GM21723 (cell line): ENCODE data around the gene C2CD4D.

Source experiments
- ATAC-seq: cut with Tn5 transposase; IDR thresholded peaks from one replicate; pipeline ENCODE4 v1.9.1; 2021; ENCODE audit warnings: mild to moderate bottlenecking, moderate library complexity; ENCODE audit not compliant: unreplicated experiment

The C2CD4D gene

DNA sequence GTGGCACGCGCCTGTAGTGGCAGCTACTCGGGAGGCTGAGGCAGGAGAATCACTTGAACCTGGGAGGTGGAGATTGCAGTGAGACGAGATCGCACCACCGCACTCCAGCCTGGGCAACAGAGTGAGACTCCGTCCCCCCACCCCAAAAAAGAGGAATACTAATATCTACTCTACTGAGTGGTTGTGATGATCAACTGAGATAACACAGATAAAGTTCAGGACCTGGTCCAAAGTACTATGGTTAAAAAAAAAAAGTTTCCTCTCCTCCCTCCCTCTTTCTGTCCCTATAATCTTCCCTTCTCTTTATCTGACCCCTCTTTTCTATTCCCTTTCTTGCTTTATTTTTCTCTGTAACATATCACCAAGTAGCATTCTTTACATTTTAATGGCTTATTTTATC lies 4.0 kb downstream of the C2CD4D start:
- no peak for ATAC-seq

DNA sequence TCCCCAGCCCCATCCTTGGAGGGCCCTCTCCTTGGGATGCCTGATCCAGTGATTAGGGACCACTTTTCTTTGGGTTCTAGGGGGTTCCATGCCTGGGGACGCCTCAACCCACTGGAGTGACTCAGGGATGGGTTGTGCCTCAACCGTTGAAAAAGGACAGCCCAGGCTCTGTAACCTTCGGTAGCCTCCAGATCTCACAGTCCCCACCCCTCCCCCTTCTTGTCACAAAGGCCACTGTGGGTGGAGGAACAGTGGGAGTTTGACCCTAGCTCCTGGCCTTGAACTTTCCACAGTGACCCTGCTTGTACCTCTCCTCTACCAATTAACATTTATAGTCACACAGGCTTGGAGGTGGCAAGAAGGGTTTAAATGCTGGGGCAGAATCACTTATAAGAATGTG lies 5.4 kb downstream of the C2CD4D start:
- no peak for ATAC-seq

DNA sequence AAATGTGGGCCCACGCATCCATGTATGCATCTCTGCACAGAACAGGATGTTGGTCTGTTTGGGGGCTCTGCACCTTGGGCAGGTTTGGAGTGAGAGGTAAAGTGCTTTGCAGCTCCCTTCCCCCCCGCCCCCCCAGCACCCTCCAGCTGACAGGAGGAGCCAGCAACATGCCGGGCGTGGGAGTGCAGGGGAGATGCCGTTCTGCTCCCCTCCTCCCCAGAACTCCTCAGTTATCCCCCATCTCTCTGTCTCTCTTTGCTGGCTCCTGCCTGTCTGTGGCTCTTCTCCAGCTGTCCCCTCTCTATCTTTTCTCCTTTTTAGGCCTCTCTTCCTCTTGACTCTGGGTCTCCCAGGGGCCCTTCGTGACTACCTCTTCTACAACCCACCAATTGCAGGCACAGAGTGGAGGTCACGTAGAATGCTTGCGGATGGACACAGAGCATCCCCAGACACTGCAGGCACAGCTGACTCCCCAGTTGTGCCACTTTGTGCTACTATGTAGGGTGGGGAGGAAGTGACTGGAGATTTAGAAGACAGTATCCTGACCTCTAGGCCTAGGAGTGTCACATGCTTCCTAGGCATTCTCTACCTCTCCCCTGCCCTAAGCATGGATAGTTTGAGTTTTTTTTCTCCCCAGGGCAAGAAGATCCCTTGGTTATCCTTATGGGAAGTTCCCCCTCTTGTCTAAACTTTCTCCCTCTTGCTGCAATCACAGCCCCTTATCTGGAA lies 6.3 kb downstream of the C2CD4D start:
- ATAC-seq = no peak

DNA sequence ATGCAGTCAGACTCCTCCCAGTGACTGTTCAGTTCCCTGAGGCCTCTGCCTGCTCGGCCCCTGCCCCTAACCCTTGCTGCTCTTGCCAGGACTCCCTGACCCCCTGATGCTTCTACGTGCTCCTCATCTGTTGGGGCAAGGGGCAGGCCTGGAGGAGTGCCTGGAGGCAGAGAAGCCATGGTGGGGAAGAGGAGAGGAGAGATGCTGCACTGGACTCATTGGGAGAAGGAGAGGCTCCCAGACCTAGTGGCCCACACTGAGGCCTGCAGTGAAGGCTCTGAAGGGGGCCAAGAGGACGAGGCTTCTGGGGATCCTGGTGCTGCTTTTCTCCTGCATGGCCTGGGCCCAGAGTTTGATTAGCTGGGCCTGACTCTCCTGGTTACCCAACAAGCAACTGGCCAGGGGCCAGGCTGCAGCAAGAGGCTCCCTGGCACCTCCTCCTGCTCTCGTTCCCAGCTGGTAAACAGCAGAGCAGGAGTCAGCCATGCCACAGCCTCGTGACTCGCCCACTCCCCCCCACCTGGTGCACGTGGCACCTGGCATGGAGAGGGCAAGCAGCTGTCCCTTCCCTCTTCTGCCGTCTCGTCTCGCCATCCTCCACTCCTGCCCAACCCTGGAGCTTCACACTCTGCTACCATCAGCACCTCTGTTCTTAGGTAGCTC lies 7.2 kb downstream of the C2CD4D start:
- ATAC-seq = no peak

DNA sequence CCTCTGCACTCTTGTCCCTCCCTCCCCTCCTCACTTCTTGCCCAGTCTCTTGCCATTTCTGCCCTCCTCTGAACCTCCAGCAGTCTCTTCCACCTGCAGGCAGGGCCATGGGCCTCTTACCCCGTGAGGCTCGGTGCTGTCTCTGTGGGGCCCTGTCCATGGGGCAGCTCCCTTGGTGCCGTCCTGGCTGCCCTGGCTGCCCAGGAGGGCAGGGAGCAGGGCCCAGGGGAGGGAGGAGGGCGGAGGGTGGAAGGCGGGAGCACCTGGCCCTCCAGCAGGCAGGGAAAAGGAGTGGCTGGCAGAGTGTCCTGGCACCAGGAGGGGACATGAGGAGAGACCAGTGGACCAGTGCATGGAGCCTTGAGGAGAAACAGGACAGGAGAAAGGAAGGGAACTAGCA lies 8.0 kb downstream of the C2CD4D start, which contains the start of gene RORC:
Gene RORC, minus strand, starts transcription at position 198 of the 400 bp plus-strand sequence. Its CDS starts 38 bp downstream, at position 160.
- ATAC-seq = no peak

DNA sequence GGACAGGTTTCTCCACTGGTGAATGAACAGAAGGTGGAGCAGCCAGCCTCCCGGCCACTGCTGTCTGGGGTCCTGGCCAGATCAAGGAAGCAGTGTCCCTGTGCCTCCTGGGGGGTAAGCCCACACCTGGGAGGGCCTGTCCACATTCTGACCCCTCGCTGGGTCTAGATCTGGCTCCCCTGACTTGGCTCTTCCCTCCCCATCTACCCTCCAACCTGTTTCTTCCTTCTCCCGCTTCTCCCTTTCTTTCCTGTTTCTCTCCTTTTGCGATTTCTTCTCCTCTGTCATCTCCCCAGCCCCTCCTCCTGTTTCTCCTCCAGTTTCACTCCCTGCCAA lies 8.4 kb downstream of the C2CD4D start:
- no peak for ATAC-seq

DNA sequence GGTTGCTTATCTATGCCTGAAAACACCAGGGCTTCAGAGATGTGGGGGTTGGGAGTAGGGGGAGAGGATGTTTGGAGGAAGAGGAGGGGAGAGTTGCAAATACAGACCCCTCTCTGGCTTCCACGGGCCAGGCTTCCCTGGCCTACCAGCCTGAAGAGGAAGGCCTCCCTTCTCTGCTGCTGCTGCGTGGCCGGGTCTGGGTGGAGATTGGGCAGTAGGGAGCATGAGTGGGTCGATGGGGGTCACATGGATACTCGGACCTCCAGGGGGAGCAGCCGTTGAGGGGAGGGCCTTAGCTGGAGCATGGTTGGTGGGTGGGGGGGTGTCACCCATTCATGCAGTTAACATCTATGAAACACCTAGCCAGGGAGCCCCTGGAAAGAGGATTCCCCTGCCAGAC lies 9.6 kb downstream of the C2CD4D start:
- ATAC-seq = no peak

DNA sequence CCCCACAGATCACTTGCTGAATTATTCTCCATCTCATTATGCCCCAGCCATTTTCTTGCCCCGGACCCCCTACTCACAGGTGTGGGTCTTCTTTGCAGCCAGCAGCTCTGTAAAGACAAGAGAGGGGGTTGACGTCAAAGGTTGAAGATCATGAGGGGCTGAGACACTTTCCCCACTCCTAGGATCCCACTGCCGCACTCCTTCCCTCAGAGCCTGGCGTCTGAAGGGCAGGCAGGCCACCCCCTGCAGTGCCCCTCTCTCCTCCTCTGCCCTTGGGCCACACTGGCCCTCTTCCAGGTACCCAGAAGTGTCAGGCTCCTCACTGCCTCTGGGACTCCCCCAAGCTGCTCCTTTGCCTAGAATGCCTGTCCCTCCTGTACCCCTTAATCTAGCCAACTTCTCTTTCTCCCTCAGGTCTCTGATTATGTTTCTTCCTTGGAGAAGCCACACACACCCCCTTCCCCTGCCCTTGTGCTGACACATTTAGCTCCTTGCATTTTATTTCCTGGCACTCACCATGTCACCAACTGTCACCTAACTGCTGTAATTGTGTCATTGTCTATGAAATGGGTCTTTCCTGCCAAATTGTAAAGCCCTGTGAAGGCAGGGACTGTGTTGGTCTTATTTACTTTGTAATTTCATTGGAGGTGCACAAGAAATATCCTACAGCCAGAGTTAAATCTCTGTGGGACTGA lies 10.1 kb downstream of the C2CD4D start:
- ATAC-seq = no peak

DNA sequence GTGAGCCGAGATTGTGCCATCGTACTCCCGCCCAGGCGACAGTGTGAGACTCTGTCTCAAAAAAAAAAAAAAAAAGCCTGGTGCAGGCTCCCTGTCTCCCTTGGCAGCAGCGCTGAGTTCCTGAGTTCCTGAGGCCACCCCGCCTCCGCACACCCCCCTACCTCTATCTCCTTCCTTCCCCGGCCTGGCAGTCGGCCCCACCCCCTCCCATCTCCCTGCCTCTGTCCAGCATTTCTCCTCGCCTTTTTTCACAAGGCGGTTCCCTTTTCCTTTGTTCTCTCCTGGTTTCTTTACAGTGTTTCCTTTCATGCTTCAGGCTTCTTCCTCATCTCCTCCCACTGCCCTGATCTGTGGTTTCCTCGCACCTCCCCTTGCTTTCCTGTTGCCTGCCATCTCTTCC lies 10.7 kb downstream of the C2CD4D start:
- ATAC-seq = no peak

DNA sequence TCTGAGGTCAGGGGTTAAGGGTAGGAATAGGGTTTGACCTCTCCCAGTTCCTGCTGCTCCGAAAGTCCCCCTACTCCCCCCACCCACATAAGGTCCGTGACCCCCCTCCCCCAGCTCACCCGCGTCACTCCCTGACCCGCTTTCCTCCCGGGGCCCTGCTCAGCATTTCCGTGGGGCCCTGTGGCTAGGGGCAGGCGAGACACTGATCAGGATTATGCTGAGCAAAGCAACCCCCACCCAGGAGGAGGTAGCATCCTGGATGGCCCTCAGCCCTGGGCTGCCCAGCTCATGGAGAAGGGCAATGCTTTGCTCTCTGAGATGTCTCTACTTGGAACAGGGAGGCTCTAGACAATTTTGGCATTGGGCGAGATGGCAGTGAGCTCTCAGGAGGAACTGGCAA lies 11.8 kb downstream of the C2CD4D start:
- ATAC-seq = no peak

DNA sequence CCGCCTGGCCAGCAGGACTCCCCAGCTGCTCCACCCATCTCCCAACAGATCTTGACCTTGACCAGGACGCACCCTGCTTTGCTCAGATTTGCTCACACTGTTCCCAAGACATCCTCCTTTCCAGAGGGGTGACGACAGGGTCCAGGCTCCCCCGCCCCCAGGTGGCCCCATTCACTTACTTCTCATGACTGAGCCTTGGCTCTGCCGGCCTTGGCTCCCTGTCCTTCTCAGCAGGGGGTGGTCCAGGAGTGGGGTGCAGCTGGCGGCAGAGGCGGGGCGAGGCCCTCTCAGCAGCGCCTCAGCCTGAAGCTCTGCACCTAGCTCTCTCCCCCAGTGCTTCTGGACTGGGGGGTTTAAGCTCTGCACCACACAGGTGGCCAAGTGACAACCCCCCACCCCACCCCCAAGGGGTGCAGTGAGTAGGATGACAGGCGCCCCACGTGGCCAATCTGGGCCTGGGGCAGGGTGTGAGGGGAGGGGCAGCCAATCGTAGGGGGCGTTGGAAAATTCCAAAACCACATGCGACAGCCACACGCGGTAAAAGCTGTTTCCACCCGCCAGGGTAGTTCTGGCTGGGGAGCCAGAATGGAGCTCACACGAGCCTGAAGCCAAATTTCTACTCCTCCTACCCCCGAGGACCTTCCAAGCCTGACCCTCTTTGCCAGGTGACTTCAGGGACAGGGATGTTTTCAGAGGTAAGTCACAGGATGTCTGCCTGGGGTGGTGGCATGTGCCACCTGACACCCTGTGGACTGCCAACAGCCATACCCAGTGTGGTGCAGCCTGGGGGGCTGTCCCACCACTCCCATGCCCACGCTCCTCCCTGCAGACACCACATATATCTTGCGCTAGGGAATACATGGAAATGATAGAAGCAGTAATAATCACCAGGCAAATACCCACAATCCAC lies 13.6 kb downstream of the C2CD4D start:
- ATAC-seq = no peak

DNA sequence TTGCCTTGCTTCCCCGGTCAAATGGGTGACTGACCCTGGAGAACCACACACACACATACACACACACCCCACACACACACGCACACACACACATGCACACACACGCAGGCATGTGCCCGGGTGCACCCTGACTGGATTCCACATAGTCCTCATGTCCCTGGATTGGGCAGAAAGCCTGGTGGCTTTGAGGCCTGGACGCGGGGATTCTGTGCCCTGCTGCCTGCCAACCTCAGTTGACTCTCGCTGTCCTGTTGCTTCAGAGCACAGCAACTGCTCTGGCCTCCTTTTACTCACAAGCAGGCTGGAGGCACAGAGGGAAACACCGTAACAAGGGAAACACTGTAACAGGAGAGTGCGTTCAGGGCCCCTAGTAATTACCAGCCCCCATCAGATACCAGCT lies 14.4 kb downstream of the C2CD4D start:
- no peak for ATAC-seq

DNA sequence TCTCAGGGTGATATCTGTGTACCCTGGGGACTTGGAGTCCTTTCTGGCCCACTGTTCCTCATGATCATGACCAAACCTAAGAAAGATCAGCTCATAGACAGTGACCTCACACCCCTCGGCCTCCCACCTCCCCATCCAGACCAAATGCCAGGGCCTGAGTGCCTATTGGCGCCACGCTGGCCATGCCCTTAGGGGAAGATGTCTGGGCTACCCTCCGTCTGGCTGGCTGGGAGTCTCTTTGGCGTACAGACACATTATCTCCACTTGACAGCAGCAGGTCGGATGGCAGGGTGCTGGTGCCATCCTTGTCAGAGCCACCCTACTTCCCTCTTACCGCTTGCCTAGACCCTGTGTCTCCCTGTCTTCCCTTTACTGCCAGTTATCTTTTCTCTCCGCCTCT lies 16.4 kb downstream of the C2CD4D start:
- no peak for ATAC-seq

DNA sequence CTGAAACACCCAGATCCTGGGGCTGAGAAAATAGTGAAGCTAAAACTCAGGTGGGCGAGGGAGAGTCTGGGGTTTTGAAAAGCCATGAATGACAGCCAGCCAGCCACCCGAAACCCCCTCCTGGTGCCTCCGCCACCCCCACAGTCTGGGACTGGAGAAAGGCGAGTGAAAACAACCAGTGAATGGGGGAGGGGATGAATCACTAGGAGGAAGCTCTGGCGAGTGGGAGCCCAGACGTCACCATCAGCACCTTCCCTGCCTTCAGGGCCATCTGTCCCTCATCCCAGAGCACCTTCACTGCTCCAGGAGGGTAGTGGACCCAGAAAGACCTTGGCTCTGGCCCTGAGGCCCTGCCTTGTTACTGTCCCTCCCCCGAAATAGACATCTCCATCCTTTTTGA lies 17.2 kb downstream of the C2CD4D start:
- ATAC-seq = no peak

DNA sequence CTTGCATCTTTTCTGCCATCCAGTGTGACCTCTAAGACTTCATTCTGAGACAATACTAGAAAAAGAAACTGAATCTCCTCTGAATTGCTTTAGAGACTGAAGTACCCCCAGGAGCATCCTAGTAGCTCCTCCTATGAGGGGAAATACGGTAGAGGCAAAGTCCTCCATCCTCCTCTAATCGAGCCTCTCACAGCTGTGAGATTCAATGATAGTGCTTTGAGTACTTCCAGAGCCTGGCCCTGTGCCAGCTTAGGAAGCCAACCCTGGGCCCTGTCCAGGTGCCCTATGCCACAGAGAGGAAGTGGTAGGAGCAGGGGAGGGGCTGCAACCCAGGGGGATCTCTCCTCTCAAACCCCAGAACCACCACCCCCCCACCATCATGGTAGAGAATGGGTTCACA lies 18.7 kb downstream of the C2CD4D start:
- no peak for ATAC-seq

DNA sequence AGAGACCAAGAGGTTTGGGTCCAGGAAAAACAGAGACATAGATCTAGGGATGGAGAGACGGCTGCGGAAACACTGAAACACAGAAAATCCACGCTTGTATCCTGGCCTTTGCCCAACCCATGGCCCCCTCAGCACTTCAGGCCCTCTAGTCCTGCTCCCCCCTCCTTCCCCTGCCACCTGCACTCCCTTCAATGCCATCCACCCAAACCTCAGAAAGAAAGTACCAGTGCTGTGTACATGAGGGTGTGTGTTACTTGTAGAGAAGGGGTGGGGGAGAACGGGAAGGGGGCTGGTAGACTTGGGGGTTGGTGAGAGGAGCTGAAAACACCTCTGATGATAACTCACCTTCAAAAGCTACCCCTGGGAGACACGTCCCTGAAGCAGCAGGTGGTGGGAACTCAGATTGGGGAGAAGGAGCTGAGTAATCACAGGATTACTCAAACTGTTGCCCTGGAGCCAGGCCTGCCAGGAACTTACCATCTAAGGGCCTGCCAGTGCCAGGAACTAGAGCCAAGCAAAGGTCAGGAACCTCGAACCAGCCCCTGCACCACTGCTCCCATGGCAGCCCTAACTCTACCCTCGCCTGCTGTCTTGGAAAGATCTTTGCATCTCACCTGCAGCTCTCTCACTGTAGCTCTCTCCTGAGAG lies 19.5 kb downstream of the C2CD4D start:
- no peak for ATAC-seq

DNA sequence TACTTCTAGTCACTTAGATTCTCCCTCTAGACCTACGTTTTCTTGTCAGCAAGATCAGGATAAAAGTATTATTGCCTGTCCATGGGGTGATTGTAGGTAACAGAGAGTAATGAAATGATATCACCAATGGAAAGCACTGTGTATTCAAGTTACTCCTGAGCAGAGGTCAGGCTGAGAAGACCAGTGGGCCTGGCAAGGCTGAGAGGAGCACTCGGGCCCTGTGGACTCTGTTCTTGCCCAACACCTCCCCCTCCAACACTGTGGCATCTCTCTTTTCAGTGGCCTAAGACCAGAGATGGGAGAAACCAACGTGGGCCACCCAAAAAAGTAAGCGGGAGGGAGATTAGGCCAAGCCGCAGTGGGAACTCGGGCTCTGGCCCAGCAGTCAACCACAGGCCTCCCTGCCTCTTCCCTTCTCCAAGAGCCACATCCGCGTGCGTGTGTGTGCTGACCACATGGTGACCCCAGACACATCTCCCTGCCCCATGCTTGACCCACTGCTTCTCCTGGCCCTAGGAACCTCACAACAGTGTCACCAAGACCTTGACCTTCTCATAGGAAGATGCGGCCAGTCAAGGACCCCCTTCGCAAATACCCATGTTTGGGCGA lies 20.3 kb downstream of the C2CD4D start:
- no peak for ATAC-seq

DNA sequence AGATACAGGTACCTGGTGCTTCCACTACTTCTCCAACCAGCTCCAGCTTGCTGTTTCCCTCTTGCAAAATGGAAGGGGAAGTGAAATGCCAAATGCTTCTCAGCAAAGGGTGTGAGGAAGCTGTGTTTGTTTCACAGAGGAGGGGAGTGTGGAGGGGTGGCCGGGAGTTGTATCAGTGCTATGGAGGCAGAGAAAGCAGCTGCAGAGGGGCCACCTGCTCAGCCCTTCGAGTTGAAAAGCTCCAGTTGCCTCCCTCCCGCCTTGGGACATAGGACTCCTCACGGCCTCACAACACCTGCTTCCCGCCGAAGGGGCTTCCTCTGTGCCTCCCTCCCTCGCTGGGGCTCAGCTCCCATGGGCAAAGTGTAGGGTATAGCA lies 22.3 kb downstream of the C2CD4D start:
- no peak for ATAC-seq

DNA sequence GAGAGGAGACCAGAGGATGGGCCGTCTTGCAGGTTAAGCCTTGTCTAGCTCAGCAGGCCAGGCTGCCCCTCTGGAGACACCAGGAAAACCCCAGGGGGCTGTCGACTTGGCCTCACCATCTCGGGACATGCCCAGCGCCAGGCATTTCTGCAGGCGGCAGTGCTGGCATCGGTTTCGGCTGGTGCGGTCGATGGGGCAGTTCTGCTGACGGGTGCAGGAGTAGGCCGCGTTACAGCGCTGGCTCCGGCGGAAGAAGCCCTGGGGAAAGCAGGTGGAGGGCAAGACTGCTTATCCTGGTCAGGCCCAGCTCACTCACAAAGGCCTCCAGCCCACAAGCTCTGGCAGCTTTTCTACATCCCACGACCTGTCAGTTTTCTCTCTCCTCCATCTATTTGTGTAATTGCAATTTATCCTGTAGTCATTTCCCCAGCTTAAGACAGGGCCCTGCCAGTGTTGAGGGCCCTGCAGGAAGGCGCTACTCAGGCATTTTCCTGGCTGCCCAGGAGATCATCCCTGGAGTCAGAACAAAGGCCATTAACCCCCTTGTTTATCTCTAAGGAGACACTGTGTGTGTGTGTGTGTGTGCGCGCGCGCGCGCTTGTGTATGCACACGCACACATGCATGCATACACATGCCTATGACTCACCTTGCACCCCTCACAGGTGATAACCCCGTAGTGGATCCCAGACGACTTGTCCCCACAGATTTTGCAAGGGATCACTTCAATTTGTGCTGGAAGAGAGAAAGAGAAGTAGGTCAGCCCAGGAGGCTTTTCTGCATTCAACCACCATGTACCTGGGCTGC lies 22.9 kb downstream of the C2CD4D start:
- ATAC-seq = no peak
